ENCODE measurements around the gene MOB3B. TPM values are rescaled to one million over a fixed set of nuclear protein-coding genes. Genes with fewer than 3 reads are reported as not detected.
A peak's percentile ranks its signal among the peaks of the same experiment; 100 is the strongest.

The MOB3B gene
- total RNA-seq, 1 experiment from 2014 or later, result 0.19 TPM

DNA sequence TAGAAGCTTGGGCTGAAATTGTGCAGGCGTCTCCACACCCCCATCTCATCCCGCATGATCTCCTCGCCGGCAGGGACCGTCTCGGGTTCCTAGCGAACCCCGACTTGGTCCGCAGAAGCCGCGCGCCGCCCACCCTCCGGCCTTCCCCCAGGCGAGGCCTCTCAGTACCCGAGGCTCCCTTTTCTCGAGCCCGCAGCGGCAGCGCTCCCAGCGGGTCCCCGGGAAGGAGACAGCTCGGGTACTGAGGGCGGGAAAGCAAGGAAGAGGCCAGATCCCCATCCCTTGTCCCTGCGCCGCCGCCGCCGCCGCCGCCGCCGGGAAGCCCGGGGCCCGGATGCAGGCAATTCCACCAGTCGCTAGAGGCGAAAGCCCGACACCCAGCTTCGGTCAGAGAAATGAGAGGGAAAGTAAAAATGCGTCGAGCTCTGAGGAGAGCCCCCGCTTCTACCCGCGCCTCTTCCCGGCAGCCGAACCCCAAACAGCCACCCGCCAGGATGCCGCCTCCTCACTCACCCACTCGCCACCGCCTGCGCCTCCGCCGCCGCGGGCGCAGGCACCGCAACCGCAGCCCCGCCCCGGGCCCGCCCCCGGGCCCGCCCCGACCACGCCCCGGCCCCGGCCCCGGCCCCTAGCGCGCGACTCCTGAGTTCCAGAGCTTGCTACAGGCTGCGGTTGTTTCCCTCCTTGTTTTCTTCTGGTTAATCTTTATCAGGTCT lies 43.5 kb upstream of the MOB3B start, which contains the start of gene C9orf72:
Gene C9orf72, minus strand, starts transcription at position 564 of the 716 bp plus-strand sequence. CDS start 6,361 bp downstream, outside the sequence.
- no peaks in the 10 kb centered on the region for H3K27me3 ChIP-seq (replicated peaks; ENCODE audit: insufficient read depth, low read depth, low read length, poor library complexity)
- ChIA-PET POLR2A (ENCODE audit: low non-redundant PET) (interaction anchor here (0.6 kb wide), 4 partner anchors 12 to 681 kb away, joined by 3 to 13 read pairs (median 6); no protein-coding TSS in a partner anchor), CTCF (interaction anchor here (0.6 kb wide), 1 partner anchor 32 kb away, joined by 3 read pairs; no protein-coding TSS in a partner anchor)
- no TSS peak for BruUV-seq (replicated peaks)
- no peaks in the 10 kb centered on the region for H3K9me3 ChIP-seq (ENCODE audit: low read depth, low read length, poor library complexity, severe bottlenecking)
- H3K4me3 ChIP-seq (ENCODE audit: low read depth, low read length, poor library complexity, severe bottlenecking), result peak within 1 kb of the TSS; percentile 67
- intact Hi-C loops (cut with micrococcal nuclease; ENCODE audit: unreplicated experiment), result no loop called here
- H3K4me1 ChIP-seq (ENCODE audit: insufficient read depth, low read length, poor library complexity, severe bottlenecking), result no peaks in the 10 kb centered on the region
- H3K27ac ChIP-seq (ENCODE audit: low read depth, low read length, poor library complexity, severe bottlenecking), result peak within 1 kb of the TSS; percentile 84
- no peaks in the 10 kb centered on the region for H3K36me3 ChIP-seq (ENCODE audit: insufficient read depth, low read length, poor library complexity, severe bottlenecking)
- TF ChIP-seq, protein P1, sequence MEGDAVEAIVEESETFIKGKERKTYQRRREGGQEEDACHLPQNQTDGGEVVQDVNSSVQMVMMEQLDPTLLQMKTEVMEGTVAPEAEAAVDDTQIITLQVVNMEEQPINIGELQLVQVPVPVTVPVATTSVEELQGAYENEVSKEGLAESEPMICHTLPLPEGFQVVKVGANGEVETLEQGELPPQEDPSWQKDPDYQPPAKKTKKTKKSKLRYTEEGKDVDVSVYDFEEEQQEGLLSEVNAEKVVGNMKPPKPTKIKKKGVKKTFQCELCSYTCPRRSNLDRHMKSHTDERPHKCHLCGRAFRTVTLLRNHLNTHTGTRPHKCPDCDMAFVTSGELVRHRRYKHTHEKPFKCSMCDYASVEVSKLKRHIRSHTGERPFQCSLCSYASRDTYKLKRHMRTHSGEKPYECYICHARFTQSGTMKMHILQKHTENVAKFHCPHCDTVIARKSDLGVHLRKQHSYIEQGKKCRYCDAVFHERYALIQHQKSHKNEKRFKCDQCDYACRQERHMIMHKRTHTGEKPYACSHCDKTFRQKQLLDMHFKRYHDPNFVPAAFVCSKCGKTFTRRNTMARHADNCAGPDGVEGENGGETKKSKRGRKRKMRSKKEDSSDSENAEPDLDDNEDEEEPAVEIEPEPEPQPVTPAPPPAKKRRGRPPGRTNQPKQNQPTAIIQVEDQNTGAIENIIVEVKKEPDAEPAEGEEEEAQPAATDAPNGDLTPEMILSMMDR (conservative IDR thresholded peaks at IDR 0.05; ENCODE audit: low read depth, low read length), result no peak
- no peak for TF ChIP-seq EZH2 (IDR thresholded peaks at IDR 0.05; ENCODE audit: borderline replicate concordance, low read depth, low read length, poor library complexity, severe bottlenecking)
- DNase-seq (ENCODE audit: low spot score), result peak; percentile 48

DNA sequence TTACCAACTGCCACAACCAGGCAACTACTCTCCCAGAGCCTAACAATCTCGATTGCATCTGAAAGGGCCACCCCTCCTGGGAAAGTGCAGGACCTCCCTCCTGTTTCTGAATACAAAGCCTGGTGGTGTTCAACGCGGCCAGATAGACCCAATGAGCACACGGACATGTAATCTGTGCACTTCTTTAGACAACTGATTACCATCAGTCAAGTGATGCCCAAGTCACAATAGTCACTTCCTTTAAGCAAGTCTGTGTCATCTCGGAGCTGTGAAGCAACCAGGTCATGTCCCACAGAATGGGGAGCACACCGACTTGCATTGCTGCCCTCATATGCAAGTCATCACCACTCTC lies 42.9 kb upstream of the MOB3B start:
- ChIA-PET CTCF (no interaction called here), POLR2A (ENCODE audit: low non-redundant PET) (no interaction called here)
- H3K27me3 ChIP-seq (replicated peaks; ENCODE audit: insufficient read depth, low read depth, low read length, poor library complexity), result no peaks in the 10 kb centered on the region
- peak overlapping the region; percentile 84 for H3K27ac ChIP-seq (ENCODE audit: low read depth, low read length, poor library complexity, severe bottlenecking)
- TSS peak; percentile 47 for BruUV-seq (replicated peaks)
- H3K4me3 ChIP-seq (ENCODE audit: low read depth, low read length, poor library complexity, severe bottlenecking), result peak overlapping the region; percentile 67
- intact Hi-C loops (cut with micrococcal nuclease; ENCODE audit: unreplicated experiment), result no loop called here
- DNase-seq (ENCODE audit: low spot score), result peak; percentile 16
- no peaks in the 10 kb centered on the region for H3K9me3 ChIP-seq (ENCODE audit: low read depth, low read length, poor library complexity, severe bottlenecking)
- no peaks in the 10 kb centered on the region for H3K36me3 ChIP-seq (ENCODE audit: insufficient read depth, low read length, poor library complexity, severe bottlenecking)
- TF ChIP-seq EZH2 (IDR thresholded peaks at IDR 0.05; ENCODE audit: borderline replicate concordance, low read depth, low read length, poor library complexity, severe bottlenecking), result no peak
- TF ChIP-seq, protein P1 (conservative IDR thresholded peaks at IDR 0.05; ENCODE audit: low read depth, low read length), result no peak
- H3K4me1 ChIP-seq (ENCODE audit: insufficient read depth, low read length, poor library complexity, severe bottlenecking), result no peaks in the 10 kb centered on the region

DNA sequence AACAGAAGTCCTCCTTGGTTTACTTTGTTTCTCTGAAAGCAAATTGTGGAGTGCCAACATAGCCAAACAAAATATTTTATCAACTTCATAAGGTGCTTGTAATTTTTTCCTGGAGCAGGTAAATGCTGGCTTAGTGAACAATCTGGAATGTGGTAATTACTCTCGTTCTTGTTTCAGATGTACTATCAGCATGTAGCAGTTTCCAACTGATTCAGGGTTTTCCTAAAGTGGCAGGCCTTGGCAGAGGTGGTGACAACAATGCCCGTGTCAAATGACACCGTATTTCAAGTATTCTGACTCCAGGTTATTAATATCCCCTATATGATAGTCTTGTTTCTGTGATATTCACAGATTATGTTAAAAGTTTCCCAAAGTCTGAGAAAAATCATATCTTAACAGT lies 42.4 kb upstream of the MOB3B start:
- Histone ChIP-seq H3K4me1 (ENCODE audit: insufficient read depth, low read length, poor library complexity, severe bottlenecking) (no peaks in the 10 kb centered on the region), H3K4me3 (ENCODE audit: low read depth, low read length, poor library complexity, severe bottlenecking) (peak overlapping the region; percentile 67)
- intact Hi-C loops (cut with micrococcal nuclease; ENCODE audit: unreplicated experiment), result no loop called here

More for the DNA sequence above, 42.4 kb upstream of the MOB3B start:
- POLR2A ChIA-PET (ENCODE audit: low non-redundant PET), result no interaction called here
- CTCF ChIA-PET, result no interaction called here
- H3K36me3 ChIP-seq (ENCODE audit: insufficient read depth, low read length, poor library complexity, severe bottlenecking), result no peaks in the 10 kb centered on the region
- TF ChIP-seq, protein P1 (conservative IDR thresholded peaks at IDR 0.05; ENCODE audit: low read depth, low read length), result no peak
- TF ChIP-seq EZH2 (IDR thresholded peaks at IDR 0.05; ENCODE audit: borderline replicate concordance, low read depth, low read length, poor library complexity, severe bottlenecking), result no peak
- no peak overlapping the region for H3K27ac ChIP-seq (ENCODE audit: low read depth, low read length, poor library complexity, severe bottlenecking)
- no peaks in the 10 kb centered on the region for H3K27me3 ChIP-seq (replicated peaks; ENCODE audit: insufficient read depth, low read depth, low read length, poor library complexity)
- no peaks in the 10 kb centered on the region for H3K9me3 ChIP-seq (ENCODE audit: low read depth, low read length, poor library complexity, severe bottlenecking)
- BruUV-seq (replicated peaks), result no TSS peak
- DNase-seq (ENCODE audit: low spot score), result no peak
